IMR-90 (cell line): ENCODE results near the gene ADAMTS19.

Experiments
- BHLHE40 ChIP-seq: fragments of 150-350 bp; IDR thresholded peaks from 2 replicates; pipeline ENCODE4 v1.6.1; 2016; ENCODE audit warnings: mild to moderate bottlenecking, low read depth, low read length
- FOS ChIP-seq: fragments of 150-350 bp; IDR thresholded peaks from 2 replicates; pipeline ENCODE4 v1.6.1; 2016; ENCODE audit warnings: low read depth, low read length
- MXI1 ChIP-seq: IDR thresholded peaks from 2 replicates; pipeline ENCODE4 v1.6.1; 2012; ENCODE audit warnings: low read depth, mild to moderate bottlenecking, low read length, moderate library complexity, borderline replicate concordance
- NFE2L2 ChIP-seq: fragments of 150-350 bp; IDR thresholded peaks from 2 replicates; pipeline ENCODE4 v1.6.1; 2016; ENCODE audit warnings: low read depth, mild to moderate bottlenecking, low read length
- POLR2A ChIP-seq: IDR thresholded peaks from 2 replicates; pipeline ENCODE4 v1.6.1; 2012; ENCODE audit warnings: mild to moderate bottlenecking, low read depth, low read length
- TF ChIP-seq, protein P1 (sequence below): conservative IDR thresholded peaks from 2 replicates; pipeline ENCODE4 v1.5.1; 2012; ENCODE audit warnings: mild to moderate bottlenecking, low read depth, low read length, improper control_type of control experiment

- TF ChIP-seq, protein P1, sequence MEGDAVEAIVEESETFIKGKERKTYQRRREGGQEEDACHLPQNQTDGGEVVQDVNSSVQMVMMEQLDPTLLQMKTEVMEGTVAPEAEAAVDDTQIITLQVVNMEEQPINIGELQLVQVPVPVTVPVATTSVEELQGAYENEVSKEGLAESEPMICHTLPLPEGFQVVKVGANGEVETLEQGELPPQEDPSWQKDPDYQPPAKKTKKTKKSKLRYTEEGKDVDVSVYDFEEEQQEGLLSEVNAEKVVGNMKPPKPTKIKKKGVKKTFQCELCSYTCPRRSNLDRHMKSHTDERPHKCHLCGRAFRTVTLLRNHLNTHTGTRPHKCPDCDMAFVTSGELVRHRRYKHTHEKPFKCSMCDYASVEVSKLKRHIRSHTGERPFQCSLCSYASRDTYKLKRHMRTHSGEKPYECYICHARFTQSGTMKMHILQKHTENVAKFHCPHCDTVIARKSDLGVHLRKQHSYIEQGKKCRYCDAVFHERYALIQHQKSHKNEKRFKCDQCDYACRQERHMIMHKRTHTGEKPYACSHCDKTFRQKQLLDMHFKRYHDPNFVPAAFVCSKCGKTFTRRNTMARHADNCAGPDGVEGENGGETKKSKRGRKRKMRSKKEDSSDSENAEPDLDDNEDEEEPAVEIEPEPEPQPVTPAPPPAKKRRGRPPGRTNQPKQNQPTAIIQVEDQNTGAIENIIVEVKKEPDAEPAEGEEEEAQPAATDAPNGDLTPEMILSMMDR: no peak
- TF ChIP-seq POLR2A (no peak), BHLHE40 (no peak), MXI1 (no peak), NFE2L2 (no peak), FOS (no peak)
Measured at GRCh38 chr5:129499208-129499852, 39.2 kb downstream of the ADAMTS19 start.
